Mesendoderm (in vitro differentiated cells): ENCODE data around the gene CTIF.

Experiments
- DNase-seq: peaks from one replicate; pipeline ENCODE4 v3.0.0; 2013
- H2AK5ac ChIP-seq: 2 replicates; pipeline ENCODE4 v1.6.1; 2013; ENCODE audit warnings: low read length, inconsistent platforms
- H2BK120ac ChIP-seq: 2 replicates; pipeline ENCODE4 v1.6.1; 2013; ENCODE audit warnings: low read depth, mild to moderate bottlenecking, low read length, moderate library complexity, mixed read lengths
- H2BK15ac ChIP-seq: replicated peaks from 2 replicates; pipeline ENCODE4 v1.6.1; 2013; ENCODE audit warnings: low read depth, mild to moderate bottlenecking, moderate library complexity
- H2BK5ac ChIP-seq: 2 replicates; pipeline ENCODE4 v1.6.1; 2013; ENCODE audit warnings: low read length, inconsistent platforms
- H3K18ac ChIP-seq: 2 replicates; pipeline ENCODE4 v1.6.1; 2013; ENCODE audit warnings: mild to moderate bottlenecking, low read length, mixed read lengths
- H3K23ac ChIP-seq: one replicate; pipeline ENCODE4 v1.6.1; 2013; ENCODE audit warnings: low read length
- H3K27ac ChIP-seq: 2 replicates; pipeline ENCODE4 v1.5.1; 2013; ENCODE audit warnings: low read depth, mild to moderate bottlenecking, inconsistent platforms, low read length, moderate library complexity
- H3K27me3 ChIP-seq: 2 replicates; pipeline ENCODE4 v1.6.1; 2013; ENCODE audit warnings: low read length, control low read depth, mild to moderate bottlenecking, inconsistent platforms; ENCODE audit not compliant: insufficient read depth, poor library complexity
- H3K36me3 ChIP-seq: 2 replicates; pipeline ENCODE4 v1.6.1; 2013; ENCODE audit warnings: low read length, inconsistent platforms; ENCODE audit not compliant: control insufficient read depth, insufficient read depth
- H3K4ac ChIP-seq: one replicate; pipeline ENCODE4 v1.6.1; 2013; ENCODE audit warnings: low read depth, mild to moderate bottlenecking, low read length, moderate library complexity
- H3K4me1 ChIP-seq: 2 replicates; pipeline ENCODE4 v1.6.1; 2013; ENCODE audit warnings: low read depth, low read length, inconsistent platforms; ENCODE audit not compliant: control insufficient read depth
- H3K4me2 ChIP-seq: 2 replicates; pipeline ENCODE4 v1.6.1; 2013; ENCODE audit warnings: low read length
- H3K4me3 ChIP-seq: 2 replicates; pipeline ENCODE4 v1.5.1; 2013; ENCODE audit warnings: mild to moderate bottlenecking, low read length
- H3K56ac ChIP-seq: one replicate; pipeline ENCODE4 v1.6.1; 2013; ENCODE audit warnings: low read length
- H3K79me1 ChIP-seq: 2 replicates; pipeline ENCODE4 v1.6.1; 2013; ENCODE audit warnings: low read length, inconsistent platforms
- H3K79me2 ChIP-seq: 2 replicates; pipeline ENCODE4 v1.6.1; 2013; ENCODE audit warnings: mild to moderate bottlenecking, low read length; ENCODE audit not compliant: control insufficient read depth, insufficient read depth
- H3K9ac ChIP-seq: 2 replicates; pipeline ENCODE4 v1.6.1; 2013; ENCODE audit warnings: low read length, inconsistent platforms
- H4K5ac ChIP-seq: one replicate; pipeline ENCODE4 v1.6.1; 2013; ENCODE audit warnings: low read length
- H4K8ac ChIP-seq: one replicate; pipeline ENCODE4 v1.6.1; 2013; ENCODE audit warnings: low read depth, mild to moderate bottlenecking, control low read depth, low read length, moderate library complexity
- WGBS: extraction: QIAGEN DNeasy Blood & Tissue Kit; methylation state at CpG from one replicate; pipeline ENCODE4 v1.1.7; 2013; ENCODE audit warnings: low lambda C conversion rate, missing lambda C conversion rate; ENCODE audit not compliant: insufficient coverage; ENCODE audit errors: extremely low coverage; 5-methylcytosine and 5-hydroxymethylcytosine counted together

Gene CTIF

GRCh38 chr18:48589797-48590519, 51.1 kb downstream of the CTIF start:
- Histone ChIP-seq H2AK5ac (no peak overlapping the region), H3K4me3 (no peak overlapping the region), H3K4me1 (no peaks in the 10 kb centered on the region), H3K27ac (no peak overlapping the region), H4K8ac (no peak overlapping the region), H3K36me3 (no peaks in the 10 kb centered on the region), H3K18ac (no peak overlapping the region), H3K56ac (no peak overlapping the region), H4K5ac (no peak overlapping the region), H2BK15ac (no peak overlapping the region), H3K79me2 (no peaks in the 10 kb centered on the region), H2BK5ac (no peak overlapping the region), H3K4ac (no peak overlapping the region), H2BK120ac (no peak overlapping the region), H3K23ac (no peak overlapping the region), H3K4me2 (no peak overlapping the region), H3K79me1 (peaks cover 6% of the 10 kb centered on the region), H3K9ac (no peak overlapping the region), H3K27me3 (no peaks in the 10 kb centered on the region)
- WGBS: no CpG with 5 or more reads among the region's 15 CpGs
- no peak for DNase-seq

GRCh38 chr18:48590678-48591077, 51.8 kb downstream of the CTIF start:
- no peak overlapping the region for H3K4me2 ChIP-seq
- H3K36me3 ChIP-seq: no peaks in the 10 kb centered on the region
- no peaks in the 10 kb centered on the region for H3K27me3 ChIP-seq
- no peak overlapping the region for H2BK15ac ChIP-seq
- no peak overlapping the region for H3K9ac ChIP-seq
- no peak overlapping the region for H3K27ac ChIP-seq
- H3K4ac ChIP-seq: no peak overlapping the region
- H4K5ac ChIP-seq: no peak overlapping the region
- peaks cover 6% of the 10 kb centered on the region for H3K79me1 ChIP-seq
- DNase-seq: no peak
- H3K79me2 ChIP-seq: no peaks in the 10 kb centered on the region
- no peak overlapping the region for H2AK5ac ChIP-seq
- no peak overlapping the region for H4K8ac ChIP-seq
- H3K4me1 ChIP-seq: no peaks in the 10 kb centered on the region
- no peak overlapping the region for H3K18ac ChIP-seq
- no peak overlapping the region for H3K23ac ChIP-seq
- H2BK5ac ChIP-seq: no peak overlapping the region
- H2BK120ac ChIP-seq: no peak overlapping the region
- H3K56ac ChIP-seq: no peak overlapping the region
- no CpG with 5 or more reads among the region's 5 CpGs for WGBS
- no peak overlapping the region for H3K4me3 ChIP-seq

GRCh38 chr18:48592540-48593171, 53.8 kb downstream of the CTIF start:
- Histone ChIP-seq H3K4me3 (no peak overlapping the region), H3K27me3 (no peaks in the 10 kb centered on the region), H3K18ac (no peak overlapping the region), H3K4me2 (no peak overlapping the region), H3K9ac (no peak overlapping the region), H2AK5ac (no peak overlapping the region), H2BK120ac (no peak overlapping the region), H3K4ac (no peak overlapping the region), H3K79me1 (peaks cover 4% of the 10 kb centered on the region), H3K56ac (no peak overlapping the region), H3K36me3 (no peaks in the 10 kb centered on the region), H4K8ac (no peak overlapping the region), H4K5ac (no peak overlapping the region), H3K23ac (no peak overlapping the region), H2BK5ac (no peak overlapping the region), H3K79me2 (no peaks in the 10 kb centered on the region), H2BK15ac (no peak overlapping the region), H3K27ac (no peak overlapping the region), H3K4me1 (no peaks in the 10 kb centered on the region)
- no peak for DNase-seq
- WGBS: no CpG with 5 or more reads among the region's 17 CpGs

GRCh38 chr18:48594471-48595094, 55.8 kb downstream of the CTIF start:
- H4K8ac ChIP-seq: no peak overlapping the region
- H4K5ac ChIP-seq: no peak overlapping the region
- H3K56ac ChIP-seq: no peak overlapping the region
- H2AK5ac ChIP-seq: no peak overlapping the region
- no peaks in the 10 kb centered on the region for H3K27me3 ChIP-seq
- H3K4me3 ChIP-seq: no peak overlapping the region
- no peak for DNase-seq
- H3K23ac ChIP-seq: no peak overlapping the region
- H3K4ac ChIP-seq: no peak overlapping the region
- no peaks in the 10 kb centered on the region for H3K4me1 ChIP-seq
- no peak overlapping the region for H3K27ac ChIP-seq
- H3K79me2 ChIP-seq: no peaks in the 10 kb centered on the region
- H3K9ac ChIP-seq: no peak overlapping the region
- H2BK120ac ChIP-seq: no peak overlapping the region
- H3K79me1 ChIP-seq: peaks cover 4% of the 10 kb centered on the region
- H2BK15ac ChIP-seq: no peak overlapping the region
- no peak overlapping the region for H3K18ac ChIP-seq
- H3K4me2 ChIP-seq: no peak overlapping the region
- H3K36me3 ChIP-seq: no peaks in the 10 kb centered on the region
- no CpG with 5 or more reads among the region's 13 CpGs for WGBS
- H2BK5ac ChIP-seq: no peak overlapping the region

DNA sequence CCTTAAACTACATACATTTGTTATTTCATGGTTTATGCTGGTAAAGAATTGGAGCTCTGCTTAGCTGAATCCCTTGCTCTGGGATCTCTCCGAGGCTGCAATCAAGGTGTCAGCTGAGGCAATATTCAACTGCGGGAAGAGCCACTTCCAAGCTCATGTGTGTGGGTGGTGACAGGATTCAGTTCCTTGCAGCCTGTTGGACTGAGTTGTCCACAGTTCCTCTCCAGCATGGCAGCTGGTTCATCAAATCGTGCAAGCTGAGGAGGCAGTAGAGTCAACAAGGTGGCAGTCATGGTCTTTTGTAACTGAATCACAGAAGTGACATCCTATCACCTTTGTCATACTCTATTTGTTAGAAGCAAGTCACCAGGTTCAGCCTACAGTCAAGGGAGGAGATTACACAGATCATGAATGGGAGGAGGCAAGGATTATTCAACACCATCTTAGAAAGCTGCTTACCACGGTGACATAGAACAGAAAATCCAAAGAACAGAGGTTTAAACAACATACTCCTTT, 56.9 kb downstream of the CTIF start:
- no peak overlapping the region for H3K4ac ChIP-seq
- H4K8ac ChIP-seq: no peak overlapping the region
- H2BK15ac ChIP-seq: no peak overlapping the region
- no peaks in the 10 kb centered on the region for H3K36me3 ChIP-seq
- H2AK5ac ChIP-seq: no peak overlapping the region
- WGBS: no CpG with 5 or more reads among the region's 4 CpGs
- H3K27me3 ChIP-seq: no peaks in the 10 kb centered on the region
- no peak overlapping the region for H3K4me3 ChIP-seq
- no peak overlapping the region for H3K4me2 ChIP-seq
- H3K23ac ChIP-seq: no peak overlapping the region
- H3K18ac ChIP-seq: no peak overlapping the region
- peaks cover 6% of the 10 kb centered on the region for H3K79me1 ChIP-seq
- no peak for DNase-seq
- H3K27ac ChIP-seq: no peak overlapping the region
- H3K9ac ChIP-seq: no peak overlapping the region
- H3K56ac ChIP-seq: no peak overlapping the region
- no peak overlapping the region for H2BK5ac ChIP-seq
- no peaks in the 10 kb centered on the region for H3K4me1 ChIP-seq
- no peak overlapping the region for H2BK120ac ChIP-seq
- no peak overlapping the region for H4K5ac ChIP-seq
- H3K79me2 ChIP-seq: no peaks in the 10 kb centered on the region
